Activated T-helper 1 cell treated with anti-CD3 and anti-CD28 coated beads, Interleukin-2, amount 50 U/mL, for 16 hours (primary cell): ENCODE results near the gene SUGP2.

Experiments used
- DNase-seq, 2 donors: peaks; one replicate each; pipeline ENCODE4 v3.0.0-alpha.2; 2020; ENCODE audit warnings: low read depth in 1 of 2, low spot score in 1 of 2

Gene SUGP2

GRCh38 chr19:18992696-18993095 lies 40.6 kb downstream of the SUGP2 start:
- DNase-seq = no peak

GRCh38 chr19:18991468-18991867 lies 41.8 kb downstream of the SUGP2 start:
- DNase-seq = no peak

- DNase-seq = no peak
These were observed 42.3 kb downstream of the SUGP2 start for GRCh38 chr19:18991006-18991405.

GRCh38 chr19:18990128-18990708 lies 43.1 kb downstream of the SUGP2 start:
- no peak for DNase-seq

GRCh38 chr19:18989316-18989715 lies 44.0 kb downstream of the SUGP2 start:
- no peak for DNase-seq

- no peak for DNase-seq
These were observed 45.9 kb downstream of the SUGP2 start for GRCh38 chr19:18987456-18987855.

GRCh38 chr19:18985257-18985656 lies 48.1 kb downstream of the SUGP2 start:
- no peak for DNase-seq

GRCh38 chr19:18984251-18984650 lies 49.1 kb downstream of the SUGP2 start:
- DNase-seq = no peak

- DNase-seq = no peak
These were observed 50.6 kb downstream of the SUGP2 start for GRCh38 chr19:18982669-18983068.

- no peak for DNase-seq
These were observed 52.8 kb downstream of the SUGP2 start for GRCh38 chr19:18980432-18981020.

GRCh38 chr19:18978616-18979015 lies 54.7 kb downstream of the SUGP2 start:
- no peak for DNase-seq

- no peak for DNase-seq
These were observed 57.4 kb downstream of the SUGP2 start for GRCh38 chr19:18975869-18976268.

- no peak for DNase-seq
These were observed 58.3 kb downstream of the SUGP2 start for GRCh38 chr19:18975011-18975410.

GRCh38 chr19:18972851-18973250 lies 60.5 kb downstream of the SUGP2 start:
- no peak for DNase-seq

- DNase-seq = no peak
These were observed 61.0 kb downstream of the SUGP2 start for GRCh38 chr19:18972301-18972811.

- DNase-seq = no peak
These were observed 63.2 kb downstream of the SUGP2 start for GRCh38 chr19:18969931-18970659.

- DNase-seq = no peak
These were observed 65.8 kb downstream of the SUGP2 start for GRCh38 chr19:18967358-18968146.

GRCh38 chr19:18966307-18966706 lies 67.0 kb downstream of the SUGP2 start:
- DNase-seq = no peak

GRCh38 chr19:18964121-18964520 lies 69.2 kb downstream of the SUGP2 start:
- DNase-seq = no peak

GRCh38 chr19:18961767-18962620 lies 71.3 kb downstream of the SUGP2 start:
- DNase-seq = no peak

GRCh38 chr19:18960370-18960769 lies 72.9 kb downstream of the SUGP2 start:
- DNase-seq = no peak
